GM18909 (cell line): ENCODE results near the gene CBX3.
"Not testable (repeated sequence)": the region's sequence is repeated elsewhere in the genome, so short reads cannot be mapped to it uniquely, and the experiment has no call there.

Experiments used
- ATAC-seq: cut with Tn5 transposase; IDR thresholded peaks from one replicate; pipeline ENCODE4 v1.9.1; 2021; ENCODE audit warnings: mild to moderate bottlenecking; ENCODE audit not compliant: unreplicated experiment, poor library complexity

The CBX3 gene

GRCh38 chr7:26186364-26187311 lies 14.9 kb upstream of the CBX3 start:
- ATAC-seq, result no peak

DNA sequence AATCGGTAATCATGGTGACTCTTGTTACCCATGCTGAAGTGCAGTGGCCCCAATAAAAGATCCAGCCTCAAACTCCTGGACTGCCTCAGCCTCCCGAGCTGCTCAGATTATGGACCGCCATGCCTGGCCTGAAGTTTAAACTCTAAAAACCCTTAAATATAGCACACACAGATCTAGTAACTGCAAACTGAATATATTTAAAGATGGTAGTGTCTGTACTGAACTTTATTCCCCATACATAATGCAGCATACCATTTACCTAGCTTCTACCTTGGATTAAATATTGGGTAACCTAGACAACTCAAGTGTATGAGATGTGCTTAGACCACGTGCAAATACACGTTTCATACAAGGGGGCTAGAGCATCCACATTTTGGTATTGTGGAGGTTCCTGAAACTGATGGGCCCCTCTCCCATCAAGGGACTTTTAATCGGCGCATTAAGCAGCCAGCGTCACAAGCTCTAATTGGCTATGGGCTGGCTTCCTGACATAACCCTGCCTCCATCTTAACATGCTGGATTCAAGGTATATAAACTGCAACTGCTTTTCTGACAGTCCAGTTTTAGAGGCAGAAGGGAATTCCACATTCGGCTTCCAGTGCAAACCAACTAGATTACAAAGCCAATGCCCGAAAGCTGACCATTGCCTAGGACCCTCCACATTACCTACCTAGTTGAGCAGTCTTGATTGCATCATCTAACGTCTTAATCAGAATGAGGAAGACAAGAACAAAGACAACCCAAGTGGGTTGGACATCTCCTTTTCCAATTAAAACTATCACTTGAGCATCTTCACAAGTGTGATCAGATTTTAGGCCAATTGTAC lies 14.0 kb upstream of the CBX3 start:
- no peak for ATAC-seq

GRCh38 chr7:26188206-26188956 lies 13.2 kb upstream of the CBX3 start:
- ATAC-seq, result no peak

DNA sequence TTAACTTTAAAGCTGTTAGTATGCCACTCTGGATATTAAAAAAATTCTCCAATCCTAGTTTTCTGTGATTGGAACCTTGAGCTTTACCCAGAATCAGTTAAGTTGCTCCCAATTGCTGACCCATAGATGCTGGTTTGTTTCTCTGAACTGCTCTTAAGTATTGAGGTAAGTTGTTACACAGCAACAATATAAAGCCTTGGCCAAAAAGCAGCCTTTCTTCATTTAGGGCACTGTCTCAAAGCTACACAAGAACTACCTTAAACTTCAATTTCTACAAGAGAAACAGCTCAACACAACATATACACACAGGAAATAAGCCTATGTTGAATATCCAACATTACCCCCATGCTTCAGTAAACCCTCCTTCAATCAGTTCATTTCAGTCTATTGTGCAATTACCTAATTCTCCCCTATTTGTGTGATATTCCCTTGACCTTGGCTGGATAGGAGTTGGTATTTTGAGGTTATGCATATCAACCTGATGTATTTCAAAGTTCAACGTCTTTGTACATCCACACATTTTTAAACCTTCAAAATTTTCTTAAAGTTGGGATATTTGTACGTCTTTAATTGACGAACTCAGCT lies 12.5 kb upstream of the CBX3 start:
- no peak for ATAC-seq

DNA sequence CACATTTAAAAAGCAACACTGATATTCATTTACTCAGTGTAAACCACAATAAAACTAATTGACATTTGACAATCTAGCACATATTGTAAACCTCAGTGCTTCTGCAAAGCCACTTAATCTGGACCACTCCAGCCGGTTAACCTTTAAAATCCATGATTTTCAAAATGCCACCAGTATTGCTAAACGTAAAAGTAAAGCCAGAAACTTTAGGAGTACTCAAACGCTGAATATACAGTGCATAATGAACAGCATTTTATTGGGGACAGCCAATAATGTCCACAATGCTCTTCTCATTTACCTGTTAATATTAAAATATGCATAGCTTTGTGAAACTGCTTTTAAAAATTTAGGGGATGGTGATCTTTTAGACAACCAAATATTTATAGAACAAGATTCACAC lies 11.8 kb upstream of the CBX3 start:
- no peak for ATAC-seq

- ATAC-seq, result no peak
These were observed 11.1 kb upstream of the CBX3 start for GRCh38 chr7:26190417-26190869.

DNA sequence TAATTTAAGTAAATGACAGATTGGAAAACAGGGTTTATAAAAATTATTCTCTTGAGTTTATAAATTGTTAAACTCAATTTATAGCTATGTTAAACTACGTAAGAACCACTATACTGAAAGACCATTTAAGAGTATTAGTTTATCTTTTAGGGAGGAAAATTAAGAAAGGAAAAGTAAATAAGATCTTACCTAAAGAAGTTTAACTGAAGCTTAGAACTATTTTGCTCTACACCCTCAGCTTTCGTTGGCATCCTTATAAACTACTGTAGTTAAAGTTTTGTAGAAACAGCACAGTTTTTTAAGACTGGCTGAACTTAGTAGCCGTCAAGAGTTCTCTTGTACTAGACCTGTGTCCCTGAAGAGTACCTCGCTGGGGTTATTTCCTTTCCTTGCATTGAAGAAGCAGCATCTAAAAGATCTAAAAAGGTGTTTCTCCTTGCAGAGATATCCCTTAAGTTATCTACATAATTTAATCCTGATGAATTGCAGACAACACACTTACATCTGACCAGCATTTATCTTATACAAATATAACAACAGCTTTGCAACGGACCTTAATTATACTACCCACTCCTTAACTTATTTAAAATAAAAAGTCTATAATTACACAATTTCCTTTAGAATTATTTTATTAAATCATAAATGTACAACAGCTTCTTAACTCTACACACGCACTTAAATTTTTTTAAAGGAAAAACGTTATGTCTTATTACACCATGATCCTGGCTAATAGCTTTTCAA lies 10.1 kb upstream of the CBX3 start:
- ATAC-seq, result no peak

GRCh38 chr7:26191974-26192479 lies 9.5 kb upstream of the CBX3 start:
- no peak for ATAC-seq

DNA sequence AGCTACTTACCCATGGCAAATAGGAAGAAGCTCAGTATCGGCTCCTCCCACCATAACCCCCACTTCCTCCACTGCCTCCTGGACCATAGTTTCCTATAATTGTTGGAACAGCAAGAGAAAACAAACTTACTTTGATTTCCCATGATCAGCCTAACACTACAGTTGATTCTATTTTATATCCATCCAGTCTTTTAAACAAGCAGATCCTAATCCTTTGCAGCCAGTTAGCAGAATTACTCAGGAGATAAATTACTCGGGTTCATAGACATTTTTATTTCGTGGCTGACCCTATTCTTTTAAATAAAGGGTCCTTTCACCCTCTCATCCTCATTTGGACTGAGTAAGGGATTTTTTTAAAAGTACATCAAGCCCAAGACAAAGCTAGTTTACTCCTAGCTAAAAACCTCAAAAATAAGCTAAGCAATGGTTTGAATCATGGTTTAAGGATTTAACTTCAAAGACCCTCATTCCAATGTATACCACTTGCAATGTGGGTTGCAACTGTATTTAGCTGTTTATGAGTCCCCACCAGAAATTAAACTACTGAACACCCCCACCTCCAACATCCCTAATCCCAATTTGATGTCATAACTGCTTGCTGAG lies 9.0 kb upstream of the CBX3 start:
- no peak for ATAC-seq

GRCh38 chr7:26193432-26194207 lies 7.9 kb upstream of the CBX3 start:
- ATAC-seq, result no peak

DNA sequence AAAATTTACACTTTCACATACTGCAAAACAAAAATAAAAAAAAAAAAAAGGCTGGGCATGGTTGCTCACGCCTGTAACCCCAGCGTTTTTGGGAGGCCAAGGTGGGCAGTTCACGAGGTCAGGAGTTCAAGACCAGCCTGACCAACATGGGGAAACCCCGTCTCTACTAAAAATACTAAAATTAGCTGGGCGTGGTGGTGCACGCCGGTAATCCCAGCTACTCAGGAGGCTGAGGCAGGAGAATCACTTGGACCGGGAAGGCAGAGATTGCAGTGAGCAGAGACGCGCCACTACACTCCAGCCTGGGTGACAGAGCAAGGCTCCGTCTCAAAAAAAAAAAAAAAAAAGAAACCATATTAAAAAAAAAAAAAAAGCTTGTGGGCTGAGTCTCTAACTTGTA lies 6.8 kb upstream of the CBX3 start:
- not testable (repeated sequence) for ATAC-seq

GRCh38 chr7:26195182-26195581 lies 6.4 kb upstream of the CBX3 start:
- ATAC-seq, result no peak

- ATAC-seq, result no peak
These were observed 5.5 kb upstream of the CBX3 start for GRCh38 chr7:26195867-26196657.

DNA sequence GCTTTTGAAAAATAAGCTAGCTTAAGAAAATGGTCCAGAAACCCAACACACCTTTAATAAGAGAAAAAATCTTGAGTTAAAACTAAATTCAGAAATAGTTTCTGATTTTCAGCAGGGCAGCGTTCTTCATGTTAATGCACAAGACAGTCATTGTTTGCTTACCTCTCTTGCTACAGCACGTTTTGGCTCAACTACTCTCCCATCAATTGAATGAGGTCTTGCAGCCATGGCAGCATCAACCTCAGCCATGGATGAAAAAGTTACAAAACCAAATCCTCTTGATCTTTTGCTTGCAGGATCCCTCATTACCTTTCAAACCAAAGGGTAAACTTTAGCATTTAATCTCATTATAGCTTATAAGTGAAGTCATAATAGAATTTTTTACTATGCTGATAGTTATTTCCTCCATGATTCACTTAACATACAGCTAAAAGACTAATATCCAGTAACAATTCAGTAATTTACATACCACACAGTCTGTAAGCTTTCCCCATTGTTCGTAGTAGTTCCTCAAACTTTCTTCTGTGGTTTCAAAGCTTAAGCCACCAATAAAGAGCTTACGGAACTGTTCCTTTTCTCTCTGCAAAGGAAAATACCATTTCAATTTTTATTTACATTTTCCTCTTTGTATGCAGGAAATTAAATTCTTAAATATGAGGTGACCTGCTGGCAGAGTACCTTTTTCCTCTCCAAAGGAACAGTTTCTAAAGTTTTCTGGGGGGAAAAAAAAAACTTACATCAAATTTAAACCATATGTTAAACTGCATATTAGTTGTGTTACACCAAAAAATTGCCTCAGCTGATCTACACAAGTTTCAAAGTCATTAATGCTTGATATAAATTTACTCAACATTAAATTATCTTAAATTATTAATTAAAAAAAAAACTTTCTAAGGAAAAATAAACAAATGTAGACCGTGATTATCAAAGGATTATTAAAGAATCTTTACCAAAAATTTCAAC lies 4.1 kb upstream of the CBX3 start:
- no peak for ATAC-seq

DNA sequence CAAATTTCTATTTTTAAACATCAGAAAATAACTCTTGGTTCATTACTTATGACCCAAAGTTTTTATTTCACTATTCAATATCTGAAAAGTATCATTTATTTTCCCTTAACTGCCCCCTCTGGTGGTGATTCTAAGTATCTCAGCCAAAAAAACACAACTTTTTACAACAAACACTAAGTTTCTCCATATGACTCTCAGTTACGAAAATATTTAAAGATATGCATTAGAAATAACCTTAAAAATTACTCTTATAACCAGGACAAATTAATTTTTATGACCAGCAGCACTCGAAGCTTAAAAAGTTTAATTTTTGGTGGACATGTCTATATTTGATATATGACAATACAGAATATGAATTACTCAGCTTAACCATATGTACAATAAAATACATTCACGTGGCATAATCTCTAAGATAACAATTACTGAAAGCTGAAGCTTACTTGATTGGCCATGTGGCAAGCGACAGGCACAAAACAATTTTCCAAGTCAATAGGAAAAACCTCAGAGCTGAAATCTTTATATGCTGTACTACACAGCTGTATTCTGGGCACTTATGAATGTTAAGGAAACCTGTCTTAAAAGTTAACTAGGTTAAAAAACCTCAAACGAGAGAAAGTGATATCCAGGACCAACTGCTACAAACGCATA lies 3.3 kb upstream of the CBX3 start:
- ATAC-seq, result no peak

DNA sequence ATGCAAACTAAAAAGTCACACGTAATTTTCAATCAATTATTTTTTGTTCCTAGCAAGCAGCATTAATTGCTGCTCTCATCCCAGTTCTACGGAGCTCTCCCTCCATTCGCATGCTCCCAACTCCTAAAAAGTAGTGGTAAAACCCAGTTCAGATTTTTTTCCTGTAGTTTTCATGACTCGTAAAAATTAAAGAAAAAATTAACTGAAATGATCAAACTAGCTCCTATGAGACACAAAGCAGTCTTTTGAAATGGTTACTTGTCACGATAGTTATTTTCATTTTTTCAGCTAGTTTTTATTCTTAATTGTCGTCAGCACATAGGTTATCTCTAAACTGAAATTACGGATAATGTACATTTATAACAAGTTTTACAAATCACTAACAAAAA lies 2.8 kb upstream of the CBX3 start:
- ATAC-seq, result no peak
